ENCODE results near the gene CD81. TPM values are rescaled to one million over a fixed set of nuclear protein-coding genes. Genes with fewer than 3 reads are reported as not detected.
A peak's percentile ranks its signal among the peaks of the same experiment; 100 is the strongest.

The CD81 gene
- total RNA-seq, 1 donor: 195 TPM

DNA sequence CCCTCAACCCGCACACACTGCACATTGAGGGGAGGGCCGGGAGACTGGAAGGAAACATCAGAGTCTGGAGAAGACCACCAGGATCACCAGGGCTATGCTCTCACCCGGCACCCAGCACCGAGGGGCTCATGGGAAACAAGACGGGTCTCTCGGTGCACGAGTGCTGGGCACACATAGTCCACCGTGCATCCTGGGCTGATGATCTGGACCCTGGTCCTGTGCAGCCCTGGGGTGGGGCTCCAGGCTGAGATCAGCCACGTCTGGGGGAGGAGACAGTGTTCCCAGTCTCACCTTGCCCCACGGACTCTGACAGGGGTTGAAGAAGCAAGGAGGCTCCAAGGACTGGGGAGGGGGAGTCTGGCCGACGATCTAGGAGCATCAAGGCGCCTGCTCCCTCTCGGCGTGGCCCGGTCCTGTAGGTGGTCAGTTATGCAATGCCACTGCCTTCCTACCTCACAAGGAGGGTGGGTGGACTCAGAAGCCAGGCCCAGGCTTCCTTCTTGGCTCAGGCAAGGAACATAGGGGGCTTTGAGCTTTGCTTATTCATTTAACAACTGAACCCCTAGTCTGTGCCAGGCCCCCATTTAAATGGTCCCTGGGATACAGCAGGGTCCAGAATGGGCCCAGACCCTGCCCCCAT, 11.4 kb upstream of the CD81 start:
- H3K27ac ChIP-seq (ENCODE audit: low read depth, low read length): no peak overlapping the region
- no peaks in the 10 kb centered on the region for H3K36me3 ChIP-seq (ENCODE audit: insufficient read depth, low read length)
- DNase-seq (ENCODE audit: insufficient read length, low spot score, missing footprints): peak; percentile 74
- no peaks in the 10 kb centered on the region for H3K9me3 ChIP-seq (ENCODE audit: low read depth, low read length)
- H4K20me1 ChIP-seq (ENCODE audit: insufficient read depth, low read length): no peaks in the 10 kb centered on the region
- H2AFZ ChIP-seq (ENCODE audit: low read length): no peak overlapping the region
- no peaks in the 10 kb centered on the region for H3K79me2 ChIP-seq (ENCODE audit: insufficient read depth, low read length)
- H3K4me3 ChIP-seq (ENCODE audit: insufficient read depth, low read length): no peak overlapping the region
- TF ChIP-seq, protein P1, sequence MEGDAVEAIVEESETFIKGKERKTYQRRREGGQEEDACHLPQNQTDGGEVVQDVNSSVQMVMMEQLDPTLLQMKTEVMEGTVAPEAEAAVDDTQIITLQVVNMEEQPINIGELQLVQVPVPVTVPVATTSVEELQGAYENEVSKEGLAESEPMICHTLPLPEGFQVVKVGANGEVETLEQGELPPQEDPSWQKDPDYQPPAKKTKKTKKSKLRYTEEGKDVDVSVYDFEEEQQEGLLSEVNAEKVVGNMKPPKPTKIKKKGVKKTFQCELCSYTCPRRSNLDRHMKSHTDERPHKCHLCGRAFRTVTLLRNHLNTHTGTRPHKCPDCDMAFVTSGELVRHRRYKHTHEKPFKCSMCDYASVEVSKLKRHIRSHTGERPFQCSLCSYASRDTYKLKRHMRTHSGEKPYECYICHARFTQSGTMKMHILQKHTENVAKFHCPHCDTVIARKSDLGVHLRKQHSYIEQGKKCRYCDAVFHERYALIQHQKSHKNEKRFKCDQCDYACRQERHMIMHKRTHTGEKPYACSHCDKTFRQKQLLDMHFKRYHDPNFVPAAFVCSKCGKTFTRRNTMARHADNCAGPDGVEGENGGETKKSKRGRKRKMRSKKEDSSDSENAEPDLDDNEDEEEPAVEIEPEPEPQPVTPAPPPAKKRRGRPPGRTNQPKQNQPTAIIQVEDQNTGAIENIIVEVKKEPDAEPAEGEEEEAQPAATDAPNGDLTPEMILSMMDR (IDR thresholded peaks at IDR 0.05; ENCODE audit: extremely low read depth, low read depth, low read length): no peak
- H3K4me2 ChIP-seq (ENCODE audit: insufficient read depth, low read length): peak overlapping the region; percentile 52
- no peaks in the 10 kb centered on the region for H3K27me3 ChIP-seq (ENCODE audit: insufficient read depth, low read length)
- H3K4me1 ChIP-seq (ENCODE audit: insufficient read depth, low read length): no peaks in the 10 kb centered on the region

DNA sequence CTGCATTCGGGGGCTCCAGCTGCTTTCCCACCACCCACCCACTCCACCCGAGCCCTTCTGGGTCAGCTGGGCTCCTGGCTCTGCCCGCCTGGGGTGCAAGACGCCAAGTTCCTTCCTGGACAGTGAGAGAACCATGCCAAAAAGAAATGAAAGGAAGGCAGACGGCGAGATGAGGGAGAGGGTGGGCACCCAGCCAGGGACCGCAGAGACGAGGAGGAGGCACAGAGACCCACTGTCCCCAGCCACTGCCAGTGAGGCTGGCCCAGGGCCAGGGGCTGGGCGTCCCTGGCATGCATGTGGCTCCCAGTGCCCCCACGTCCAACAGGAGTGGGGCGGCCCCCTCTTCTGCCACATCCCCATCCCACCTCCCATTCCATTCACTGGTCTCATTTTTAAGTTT, 10.8 kb upstream of the CD81 start:
- no peak overlapping the region for H2AFZ ChIP-seq (ENCODE audit: low read length)

DNA sequence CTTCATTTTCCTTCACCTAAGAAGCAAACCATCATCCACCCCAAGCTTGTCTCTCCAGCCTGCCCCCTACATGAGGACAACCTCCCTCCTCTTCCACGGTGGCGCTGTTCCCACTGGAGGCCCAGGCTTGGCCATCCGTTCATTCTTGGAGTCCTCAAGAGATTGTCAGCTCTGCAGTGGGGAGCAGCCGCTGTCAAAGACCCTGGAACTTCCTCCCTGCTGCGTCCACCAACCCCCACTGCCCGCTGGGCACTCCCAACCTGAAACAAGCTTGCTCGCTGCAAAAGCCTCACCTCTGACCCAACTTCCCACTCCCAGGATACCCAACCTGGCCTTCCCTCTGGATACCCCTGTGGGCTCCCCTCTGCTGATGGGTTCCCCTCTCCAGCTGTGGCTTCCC, 10.4 kb upstream of the CD81 start:
- Histone ChIP-seq H3K4me2 (ENCODE audit: insufficient read depth, low read length) (no peak overlapping the region), H4K20me1 (ENCODE audit: insufficient read depth, low read length) (no peaks in the 10 kb centered on the region), H2AFZ (ENCODE audit: low read length) (no peak overlapping the region), H3K27me3 (ENCODE audit: insufficient read depth, low read length) (no peaks in the 10 kb centered on the region), H3K36me3 (ENCODE audit: insufficient read depth, low read length) (no peaks in the 10 kb centered on the region), H3K79me2 (ENCODE audit: insufficient read depth, low read length) (no peaks in the 10 kb centered on the region), H3K4me3 (ENCODE audit: insufficient read depth, low read length) (no peak overlapping the region), H3K4me1 (ENCODE audit: insufficient read depth, low read length) (no peaks in the 10 kb centered on the region), H3K9me3 (ENCODE audit: low read depth, low read length) (no peaks in the 10 kb centered on the region), H3K27ac (ENCODE audit: low read depth, low read length) (no peak overlapping the region)
- TF ChIP-seq, protein P1 (IDR thresholded peaks at IDR 0.05; ENCODE audit: extremely low read depth, low read depth, low read length): no peak
- DNase-seq (ENCODE audit: insufficient read length, low spot score, missing footprints): peak; percentile 80

More for the DNA sequence above, 10.8 kb upstream of the CD81 start:
- Histone ChIP-seq H3K27ac (ENCODE audit: low read depth, low read length) (no peak overlapping the region), H4K20me1 (ENCODE audit: insufficient read depth, low read length) (no peaks in the 10 kb centered on the region), H3K4me1 (ENCODE audit: insufficient read depth, low read length) (no peaks in the 10 kb centered on the region), H3K4me2 (ENCODE audit: insufficient read depth, low read length) (peak overlapping the region; percentile 52), H3K27me3 (ENCODE audit: insufficient read depth, low read length) (no peaks in the 10 kb centered on the region), H3K4me3 (ENCODE audit: insufficient read depth, low read length) (peak overlapping the region; percentile 48), H3K9me3 (ENCODE audit: low read depth, low read length) (no peaks in the 10 kb centered on the region), H3K79me2 (ENCODE audit: insufficient read depth, low read length) (no peaks in the 10 kb centered on the region), H3K36me3 (ENCODE audit: insufficient read depth, low read length) (no peaks in the 10 kb centered on the region)
- no peak for DNase-seq (ENCODE audit: insufficient read length, low spot score, missing footprints)
- TF ChIP-seq, protein P1 (IDR thresholded peaks at IDR 0.05; ENCODE audit: extremely low read depth, low read depth, low read length): no peak

DNA sequence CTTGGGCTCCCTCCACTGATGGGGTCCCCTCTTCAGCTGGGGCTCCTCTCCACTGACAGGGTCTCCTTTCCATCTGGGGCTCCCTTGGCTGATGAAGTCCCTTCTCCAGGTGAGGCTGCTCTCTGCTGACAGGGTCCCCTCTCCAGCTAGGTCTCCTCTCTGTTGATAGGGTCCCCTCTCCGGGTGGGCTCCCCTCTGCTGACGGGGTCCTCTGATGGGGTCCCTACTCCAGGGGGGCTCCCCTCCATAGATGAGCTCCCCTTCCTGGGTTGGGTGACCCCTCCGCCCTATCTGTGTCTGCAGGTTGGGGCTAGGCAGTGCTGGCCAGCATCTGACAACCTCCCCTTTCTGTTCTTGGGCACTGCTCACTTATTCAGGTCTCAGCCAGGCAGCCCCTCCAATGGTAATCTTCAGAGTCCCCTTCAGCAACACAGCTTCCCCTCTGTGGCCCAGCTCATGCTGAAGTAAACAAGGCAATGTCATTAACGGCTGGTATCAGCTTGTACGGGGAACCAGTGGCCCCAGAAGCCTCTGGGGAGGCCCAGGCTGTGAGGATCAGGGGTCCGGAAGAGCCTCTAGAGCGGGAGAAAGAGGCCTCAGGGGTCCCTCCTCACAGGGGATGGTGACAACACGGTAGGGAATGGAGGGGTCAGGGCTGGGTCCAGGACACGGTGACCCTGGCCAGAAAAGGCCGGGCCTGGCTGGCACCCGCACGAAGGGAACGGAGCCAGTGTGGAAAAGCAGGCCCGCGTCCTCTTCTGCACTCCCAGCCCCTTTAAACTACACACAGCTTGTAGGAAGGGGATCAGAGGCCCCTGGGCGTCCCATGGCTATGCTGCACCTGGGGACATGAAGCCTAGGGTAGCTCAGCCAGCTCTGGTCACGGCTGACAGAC, 9.6 kb upstream of the CD81 start:
- Histone ChIP-seq H3K4me2 (ENCODE audit: insufficient read depth, low read length) (no peak overlapping the region), H2AFZ (ENCODE audit: low read length) (no peak overlapping the region), H3K27ac (ENCODE audit: low read depth, low read length) (no peak overlapping the region), H3K4me3 (ENCODE audit: insufficient read depth, low read length) (no peak overlapping the region), H3K79me2 (ENCODE audit: insufficient read depth, low read length) (no peaks in the 10 kb centered on the region), H3K4me1 (ENCODE audit: insufficient read depth, low read length) (no peaks in the 10 kb centered on the region), H3K27me3 (ENCODE audit: insufficient read depth, low read length) (no peaks in the 10 kb centered on the region), H3K36me3 (ENCODE audit: insufficient read depth, low read length) (no peaks in the 10 kb centered on the region), H3K9me3 (ENCODE audit: low read depth, low read length) (no peaks in the 10 kb centered on the region), H4K20me1 (ENCODE audit: insufficient read depth, low read length) (no peaks in the 10 kb centered on the region)
- TF ChIP-seq, protein P1 (IDR thresholded peaks at IDR 0.05; ENCODE audit: extremely low read depth, low read depth, low read length): no peak
- DNase-seq (ENCODE audit: insufficient read length, low spot score, missing footprints): peak; percentile 72
